Skeletal muscle satellite cell (primary cell): ENCODE data around the gene F7.

ENCODE experiments used
- H3K27me3 ChIP-seq: 2 replicates; pipeline ENCODE4 v1.7.0; 2013; ENCODE audit warnings: low read length; ENCODE audit not compliant: control insufficient read depth, insufficient read depth
- H3K36me3 ChIP-seq: 2 replicates; pipeline ENCODE4 v1.7.0; 2013; ENCODE audit warnings: mild to moderate bottlenecking, control low read depth, low read length; ENCODE audit not compliant: insufficient read depth
- H3K4me1 ChIP-seq: 2 replicates; pipeline ENCODE4 v1.7.0; 2013; ENCODE audit warnings: low read length; ENCODE audit not compliant: control insufficient read depth, insufficient read depth
- H3K4me2 ChIP-seq: 2 replicates; pipeline ENCODE4 v1.7.0; 2013; ENCODE audit warnings: mild to moderate bottlenecking, low read length
- H3K4me3 ChIP-seq: 2 replicates; pipeline ENCODE4 v1.7.0; 2013; ENCODE audit warnings: low read length
- H3K9ac ChIP-seq: 2 replicates; pipeline ENCODE4 v1.7.0; 2013; ENCODE audit warnings: mild to moderate bottlenecking, low read depth, low read length, moderate library complexity
- H3K9me3 ChIP-seq: replicated peaks from 2 replicates; pipeline ENCODE4 v1.7.0; 2013; ENCODE audit warnings: mild to moderate bottlenecking, control low read depth, low read length

Gene F7

GRCh38 chr13:113125506-113126264 lies 20.1 kb downstream of the F7 start:
- H3K9ac ChIP-seq: no peak overlapping the region
- H3K4me3 ChIP-seq: no peak overlapping the region
- peaks cover 16% of the 10 kb centered on the region for H3K27me3 ChIP-seq
- peaks cover 14% of the 10 kb centered on the region for H3K4me1 ChIP-seq
- H3K9me3 ChIP-seq: no peaks in the 10 kb centered on the region
- H3K4me2 ChIP-seq: no peak overlapping the region
- no peaks in the 10 kb centered on the region for H3K36me3 ChIP-seq

- H3K36me3 ChIP-seq: no peaks in the 10 kb centered on the region
- no peaks in the 10 kb centered on the region for H3K9me3 ChIP-seq
- H3K9ac ChIP-seq: no peak overlapping the region
- peaks cover 24% of the 10 kb centered on the region for H3K27me3 ChIP-seq
- no peak overlapping the region for H3K4me2 ChIP-seq
- peaks cover 14% of the 10 kb centered on the region for H3K4me1 ChIP-seq
- no peak overlapping the region for H3K4me3 ChIP-seq
Observed at GRCh38 chr13:113126265-113127150, 20.9 kb downstream of the F7 start.

- no peak overlapping the region for H3K4me3 ChIP-seq
- no peaks in the 10 kb centered on the region for H3K36me3 ChIP-seq
- H3K9me3 ChIP-seq: no peaks in the 10 kb centered on the region
- H3K27me3 ChIP-seq: peaks cover 47% of the 10 kb centered on the region
- no peaks in the 10 kb centered on the region for H3K4me1 ChIP-seq
- no peak overlapping the region for H3K4me2 ChIP-seq
- H3K9ac ChIP-seq: no peak overlapping the region
Observed at GRCh38 chr13:113129480-113129879, 23.9 kb downstream of the F7 start.

GRCh38 chr13:113129921-113130750 lies 24.5 kb downstream of the F7 start:
- H3K9me3 ChIP-seq: no peaks in the 10 kb centered on the region
- no peak overlapping the region for H3K9ac ChIP-seq
- H3K27me3 ChIP-seq: peaks cover 49% of the 10 kb centered on the region
- no peak overlapping the region for H3K4me2 ChIP-seq
- no peak overlapping the region for H3K4me3 ChIP-seq
- no peaks in the 10 kb centered on the region for H3K4me1 ChIP-seq
- no peaks in the 10 kb centered on the region for H3K36me3 ChIP-seq

- H3K9me3 ChIP-seq: no peaks in the 10 kb centered on the region
- H3K4me3 ChIP-seq: no peak overlapping the region
- H3K4me1 ChIP-seq: no peaks in the 10 kb centered on the region
- peaks cover 59% of the 10 kb centered on the region for H3K27me3 ChIP-seq
- no peak overlapping the region for H3K4me2 ChIP-seq
- no peak overlapping the region for H3K9ac ChIP-seq
- no peaks in the 10 kb centered on the region for H3K36me3 ChIP-seq
Observed at GRCh38 chr13:113135281-113135760, 29.7 kb downstream of the F7 start.

- H3K27me3 ChIP-seq: peaks cover 38% of the 10 kb centered on the region
Observed at GRCh38 chr13:113137691-113138298, 32.2 kb downstream of the F7 start.

GRCh38 chr13:113138792-113139551 lies 33.4 kb downstream of the F7 start:
- no peak overlapping the region for H3K4me2 ChIP-seq
- no peaks in the 10 kb centered on the region for H3K9me3 ChIP-seq
- H3K36me3 ChIP-seq: no peaks in the 10 kb centered on the region
- H3K4me1 ChIP-seq: no peaks in the 10 kb centered on the region
- H3K4me3 ChIP-seq: no peak overlapping the region
- no peak overlapping the region for H3K9ac ChIP-seq
- H3K27me3 ChIP-seq: peaks cover 29% of the 10 kb centered on the region

More at GRCh38 chr13:113137691-113138298, 32.2 kb downstream of the F7 start:
- Histone ChIP-seq H3K4me3 (no peak overlapping the region), H3K36me3 (no peaks in the 10 kb centered on the region), H3K4me2 (no peak overlapping the region), H3K9ac (no peak overlapping the region), H3K9me3 (no peaks in the 10 kb centered on the region), H3K4me1 (no peaks in the 10 kb centered on the region)

- no peaks in the 10 kb centered on the region for H3K36me3 ChIP-seq
- H3K9me3 ChIP-seq: no peaks in the 10 kb centered on the region
- no peak overlapping the region for H3K4me2 ChIP-seq
- H3K4me1 ChIP-seq: no peaks in the 10 kb centered on the region
- H3K4me3 ChIP-seq: no peak overlapping the region
- no peak overlapping the region for H3K9ac ChIP-seq
- H3K27me3 ChIP-seq: peaks cover 23% of the 10 kb centered on the region
Observed at GRCh38 chr13:113139577-113139976, 34.0 kb downstream of the F7 start.

- no peak overlapping the region for H3K4me3 ChIP-seq
- H3K36me3 ChIP-seq: no peaks in the 10 kb centered on the region
- H3K9ac ChIP-seq: no peak overlapping the region
- peaks cover 25% of the 10 kb centered on the region for H3K27me3 ChIP-seq
- H3K4me2 ChIP-seq: no peak overlapping the region
- H3K9me3 ChIP-seq: no peaks in the 10 kb centered on the region
- H3K4me1 ChIP-seq: no peaks in the 10 kb centered on the region
Observed at GRCh38 chr13:113140677-113141600, 35.3 kb downstream of the F7 start.

GRCh38 chr13:113141601-113141970 lies 36.0 kb downstream of the F7 start:
- Histone ChIP-seq H3K4me1 (no peaks in the 10 kb centered on the region), H3K4me2 (no peak overlapping the region), H3K4me3 (no peak overlapping the region), H3K27me3 (peaks cover 23% of the 10 kb centered on the region), H3K36me3 (no peaks in the 10 kb centered on the region), H3K9ac (no peak overlapping the region), H3K9me3 (no peaks in the 10 kb centered on the region)
